ENCODE data around the gene NUDT5. TPM values are rescaled to one million over a fixed set of nuclear protein-coding genes. Genes with fewer than 3 reads are reported as not detected.

NUDT5 gene
- total RNA-seq, 2 experiments from 2014 or later = 55.7 to 105 TPM

- Histone ChIP-seq H2AFZ (ENCODE audit: low read length) (no peak overlapping the region), H3K4me1 (ENCODE audit: insufficient read depth, low read length, poor library complexity, severe bottlenecking) (no peaks in the 10 kb centered on the region), H3K4me3 (ENCODE audit: low read depth, low read length, poor library complexity, severe bottlenecking) (no peak overlapping the region), H3K9me2 (ENCODE audit: insufficient read depth, low read length) (no peaks in the 10 kb centered on the region), H3K9me3 (ENCODE audit: low read length) (no peaks in the 10 kb centered on the region), H3K79me2 (ENCODE audit: insufficient read depth, low read depth, low read length) (no peaks in the 10 kb centered on the region), H4K20me1 (ENCODE audit: insufficient read depth, low read length) (no peaks in the 10 kb centered on the region), H3K27ac (ENCODE audit: low read depth, low read length, poor library complexity, severe bottlenecking) (no peak overlapping the region), H3K36me3 (ENCODE audit: insufficient read depth, low read length) (peaks cover 27% of the 10 kb centered on the region), H3K4me2 (ENCODE audit: low read length) (no peak overlapping the region)
- POLR2A ChIA-PET = interaction anchor here (0.6 kb wide), 1 partner anchor 15 kb away, joined by 3 read pairs; no protein-coding TSS in a partner anchor
- TF ChIP-seq CTCF (conservative IDR thresholded peaks at IDR 0.05; ENCODE audit: low read length) = no peak
- no peak for TF ChIP-seq EZH2phosphoT487 (IDR thresholded peaks at IDR 0.05; ENCODE audit: borderline replicate concordance, low read depth, low read length)
- intact Hi-C loops (cut with micrococcal nuclease; ENCODE audit: unreplicated experiment) = no loop called here
- BruUV-seq (replicated peaks) = no TSS peak
- CTCF ChIA-PET (ENCODE audit: unreplicated experiment) = no interaction called here
- no peak for DNase-seq (ENCODE audit: low spot score)
Measured at GRCh38 chr10:12144538-12144937, 51.2 kb downstream of the NUDT5 start.

- H4K20me1 ChIP-seq (ENCODE audit: insufficient read depth, low read length) = no peaks in the 10 kb centered on the region
- BruUV-seq (replicated peaks) = no TSS peak
- intact Hi-C loops (cut with micrococcal nuclease; ENCODE audit: unreplicated experiment) = no loop called here
- no peaks in the 10 kb centered on the region for H3K4me1 ChIP-seq (ENCODE audit: insufficient read depth, low read length, poor library complexity, severe bottlenecking)
- no peak overlapping the region for H3K27ac ChIP-seq (ENCODE audit: low read depth, low read length, poor library complexity, severe bottlenecking)
- H3K9me2 ChIP-seq (ENCODE audit: insufficient read depth, low read length) = no peaks in the 10 kb centered on the region
- ChIA-PET POLR2A (interaction anchor here (0.6 kb wide), 1 partner anchor 20 kb away, joined by 3 read pairs; no protein-coding TSS in a partner anchor), CTCF (ENCODE audit: unreplicated experiment) (no interaction called here)
- no peak overlapping the region for H3K4me3 ChIP-seq (ENCODE audit: low read depth, low read length, poor library complexity, severe bottlenecking)
- peaks cover 55% of the 10 kb centered on the region for H3K36me3 ChIP-seq (ENCODE audit: insufficient read depth, low read length)
- H3K79me2 ChIP-seq (ENCODE audit: insufficient read depth, low read depth, low read length) = no peaks in the 10 kb centered on the region
- H2AFZ ChIP-seq (ENCODE audit: low read length) = no peak overlapping the region
- DNase-seq (ENCODE audit: low spot score) = no peak
- TF ChIP-seq EZH2phosphoT487 (IDR thresholded peaks at IDR 0.05; ENCODE audit: borderline replicate concordance, low read depth, low read length) (no peak), CTCF (conservative IDR thresholded peaks at IDR 0.05; ENCODE audit: low read length) (no peak)
- no peaks in the 10 kb centered on the region for H3K9me3 ChIP-seq (ENCODE audit: low read length)
- H3K4me2 ChIP-seq (ENCODE audit: low read length) = no peak overlapping the region
Measured at GRCh38 chr10:12140038-12140437, 55.7 kb downstream of the NUDT5 start.

- Histone ChIP-seq H2AFZ (ENCODE audit: low read length) (no peak overlapping the region), H3K4me1 (ENCODE audit: insufficient read depth, low read length, poor library complexity, severe bottlenecking) (peaks cover 1% of the 10 kb centered on the region), H3K9me2 (ENCODE audit: insufficient read depth, low read length) (no peaks in the 10 kb centered on the region), H3K79me2 (ENCODE audit: insufficient read depth, low read depth, low read length) (no peaks in the 10 kb centered on the region), H3K4me2 (ENCODE audit: low read length) (no peak overlapping the region), H4K20me1 (ENCODE audit: insufficient read depth, low read length) (no peaks in the 10 kb centered on the region), H3K27ac (ENCODE audit: low read depth, low read length, poor library complexity, severe bottlenecking) (no peak overlapping the region), H3K9me3 (ENCODE audit: low read length) (no peaks in the 10 kb centered on the region), H3K36me3 (ENCODE audit: insufficient read depth, low read length) (peaks cover 44% of the 10 kb centered on the region), H3K4me3 (ENCODE audit: low read depth, low read length, poor library complexity, severe bottlenecking) (no peak overlapping the region)
- TF ChIP-seq EZH2phosphoT487 (IDR thresholded peaks at IDR 0.05; ENCODE audit: borderline replicate concordance, low read depth, low read length) (no peak), CTCF (conservative IDR thresholded peaks at IDR 0.05; ENCODE audit: low read length) (no peak)
- ChIA-PET POLR2A (interaction anchor here (1.1 to 1.2 kb wide), 2 partner anchors 11 to 30 kb away, joined by 3 to 6 read pairs; no protein-coding TSS in a partner anchor), CTCF (ENCODE audit: unreplicated experiment) (interaction anchor here (0.5 kb wide), 1 partner anchor 20 kb away, joined by 3 read pairs; no protein-coding TSS in a partner anchor)
- no peak for DNase-seq (ENCODE audit: low spot score)
- intact Hi-C loops (cut with micrococcal nuclease; ENCODE audit: unreplicated experiment) = no loop called here
- BruUV-seq (replicated peaks) = no TSS peak
Measured at GRCh38 chr10:12135631-12136030, 60.1 kb downstream of the NUDT5 start.

Measured in OCI-LY7 (cell line).